ENCODE measurements around the gene SKI. TPM values are rescaled to one million over a fixed set of nuclear protein-coding genes. Genes with fewer than 3 reads are reported as not detected.

Gene SKI
- total and polyA plus RNA-seq, 2 of the 4 experiments (the other 2 are of a cell fraction), result 2.3 to 20.1 TPM

DNA sequence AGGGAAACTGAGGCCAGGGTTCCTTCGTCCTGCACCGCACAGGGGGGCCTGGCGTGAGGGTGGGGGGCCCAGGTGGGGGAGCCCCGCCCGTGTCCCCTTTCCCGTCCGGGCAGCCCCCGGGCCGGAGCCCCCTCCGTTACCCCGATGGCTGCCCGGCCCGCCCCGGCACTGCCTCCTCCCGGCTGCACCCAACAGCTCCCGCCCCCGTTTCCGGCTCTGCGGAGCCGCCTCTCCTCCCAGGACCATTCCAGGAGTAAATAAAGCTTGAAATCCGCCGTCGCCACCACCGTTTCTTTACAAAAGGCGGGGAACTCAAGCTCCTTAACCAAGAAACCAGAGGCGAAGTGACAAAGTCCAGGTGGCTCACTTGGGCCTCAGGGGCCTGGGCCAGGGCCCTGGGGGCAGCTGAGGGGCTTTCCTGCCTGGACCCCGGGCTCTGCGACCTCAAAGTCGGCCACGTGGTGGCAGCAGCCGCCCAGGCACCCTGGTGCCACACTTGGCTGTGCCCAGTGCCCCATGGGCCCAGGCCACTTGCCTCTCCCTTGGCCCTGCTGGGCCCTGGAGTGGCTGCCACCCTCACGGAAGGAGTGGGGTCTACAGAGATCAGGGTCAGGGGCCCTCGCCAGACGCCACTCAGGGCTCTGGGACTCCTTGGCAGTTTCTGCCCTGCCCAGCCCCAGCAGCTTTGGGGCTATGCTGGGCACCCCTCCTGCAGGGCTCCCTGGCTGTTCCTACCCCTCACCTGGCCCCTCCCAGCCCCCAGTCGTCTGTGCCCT is 33.0 kb upstream of the SKI start:
- H3K4me1 ChIP-seq (ENCODE audit: control insufficient read depth, insufficient read depth, low read length), result peaks cover 32% of the 10 kb centered on the region
- H3K4ac ChIP-seq (ENCODE audit: low read depth, low read length), result peak overlapping the region; percentile 98
- no peak overlapping the region; the same call in 2 of the 3 replicates for H2BK15ac ChIP-seq (ENCODE audit: low read depth, low read length)
- 0 out of 2 replicates have a peak, but pooled peaks cover 6% of the 10 kb centered on the region for H4K20me1 ChIP-seq (ENCODE audit: insufficient read depth, low read length)
- intact Hi-C loops (cut with micrococcal nuclease), result loop anchor here (1.0 to 5.0 kb wide), 2 partner anchors 117 to 186 kb away; no protein-coding TSS in a partner anchor
- no peaks in the 10 kb centered on the region for H3K9me3 ChIP-seq (ENCODE audit: control insufficient read depth, insufficient read depth, low read length)
- peak overlapping the region; percentile 95; the same call in 1 of the 2 replicates for H3K14ac ChIP-seq (replicated peaks; ENCODE audit: low read depth, low read length)
- H2BK5ac ChIP-seq (ENCODE audit: low read depth, low read length, poor library complexity, severe bottlenecking), result peak overlapping the region; percentile 89
- peak; percentile 80 for ATAC-seq (ENCODE audit: low read depth)
- in situ Hi-C loops (cut with MboI; ENCODE audit: low sequenced_read_pairs), result loop anchor here (5.0 to 25.0 kb wide), 3 partner anchors 37 to 342 kb away; partner anchors contain the start of genes HES5 and PANK4
- H3K9ac ChIP-seq (ENCODE audit: low read depth, low read length), result peak overlapping the region; percentile 85
- H2AK9ac ChIP-seq (replicated peaks; ENCODE audit: low read depth, low read length, poor library complexity), result peak overlapping the region; percentile 97
- WGBS, 2 experiments (ENCODE audit: extremely low coverage in 2 of 2, insufficient read length in 1 of 2), result 1% methylated on average over 23 of the region's 35 CpGs; no CpG with 5 or more reads in 1 of the 2 experiments
- 0 out of 2 replicates have a peak, but pooled peaks cover 2% of the 10 kb centered on the region for H3K9me1 ChIP-seq (ENCODE audit: insufficient read depth, low read length)
- no peaks in the 10 kb centered on the region for H3K27me3 ChIP-seq (ENCODE audit: control insufficient read depth, insufficient read depth, low read length)
- DNase-seq, result peak; percentile 77
- dilution Hi-C loops (cut with HindIII; ENCODE audit: low sequenced_read_pairs, unreplicated experiment), result no loop called here
- peak overlapping the region; percentile 83 for H3K4me2 ChIP-seq (ENCODE audit: low read depth, low read length)
- H2BK20ac ChIP-seq (ENCODE audit: low read depth, low read length), result peak overlapping the region; percentile 89; the same call in 1 of the 2 replicates
- peaks cover 5 to 45% of the 10 kb centered on the region in 2 experiments; a peak in 3 of 4 replicates for H3K79me1 ChIP-seq (ENCODE audit: low read depth in 1 of 2, low read length in 2 of 2)
- peak overlapping the region; percentile 87 for H4K91ac ChIP-seq (ENCODE audit: insufficient read depth, low read depth, low read length)
- H4K8ac ChIP-seq (ENCODE audit: low read depth in 2 of 2, low read length in 2 of 2), result peak overlapping the region; percentile 22 to 97; a peak in 3 of 4 replicates
- no TSS peak for BruUV-seq (replicated peaks)
- no peaks in the 10 kb centered on the region; the same call in 1 of the 2 replicates for H3K36me3 ChIP-seq (ENCODE audit: control insufficient read depth, insufficient read depth, low read length)
- H4K5ac ChIP-seq (ENCODE audit: low read depth, low read length), result peak overlapping the region; percentile 87
- CTCF ChIA-PET, result interaction anchor here (0.6 to 2.4 kb wide), 12 partner anchors 14 to 196 kb away, joined by 3 to 51 read pairs (median 4); partner anchors contain the start of genes MORN1 and RER1
- peak overlapping the region; percentile 96 for H3K56ac ChIP-seq (ENCODE audit: extremely low read depth, insufficient read depth, low read length)
- peak overlapping the region; percentile 95 for H3K27ac ChIP-seq (ENCODE audit: insufficient read depth, low read length)
- peak overlapping the region; percentile 97 for H2AFZ ChIP-seq (replicated peaks; ENCODE audit: low read length, poor library complexity)
- H3K4me3 ChIP-seq (ENCODE audit: insufficient read depth, low read depth, low read length), result peak overlapping the region; percentile 57
- H2BK120ac ChIP-seq (ENCODE audit: low read depth, low read length), result peak overlapping the region; percentile 96
- no peak overlapping the region for H3K23ac ChIP-seq (ENCODE audit: low read depth, low read length)
- H2AK5ac ChIP-seq (ENCODE audit: low read depth, low read length), result peak overlapping the region; percentile 69; the same call in 1 of the 2 replicates
- peak overlapping the region; percentile 63; the same call in 1 of the 2 replicates for H3K18ac ChIP-seq (ENCODE audit: low read depth, low read length)
- POLR2A ChIA-PET (ENCODE audit: unreplicated experiment), result interaction anchor here (0.6 to 0.9 kb wide), 3 partner anchors 10 to 212 kb away, joined by 3 read pairs; no protein-coding TSS in a partner anchor
- peak; percentile 16 for TF ChIP-seq RCOR1 (IDR thresholded peaks at IDR 0.05; ENCODE audit: insufficient replicate concordance, low read length)
- TF ChIP-seq RFX5 (IDR thresholded peaks at IDR 0.05; ENCODE audit: low read depth, low read length), result no peak
- TF ChIP-seq NFE2L2 (IDR thresholded peaks at IDR 0.05; ENCODE audit: low read depth, low read length), result no peak
- TF ChIP-seq, protein P1, sequence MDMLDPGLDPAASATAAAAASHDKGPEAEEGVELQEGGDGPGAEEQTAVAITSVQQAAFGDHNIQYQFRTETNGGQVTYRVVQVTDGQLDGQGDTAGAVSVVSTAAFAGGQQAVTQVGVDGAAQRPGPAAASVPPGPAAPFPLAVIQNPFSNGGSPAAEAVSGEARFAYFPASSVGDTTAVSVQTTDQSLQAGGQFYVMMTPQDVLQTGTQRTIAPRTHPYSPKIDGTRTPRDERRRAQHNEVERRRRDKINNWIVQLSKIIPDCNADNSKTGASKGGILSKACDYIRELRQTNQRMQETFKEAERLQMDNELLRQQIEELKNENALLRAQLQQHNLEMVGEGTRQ (IDR thresholded peaks at IDR 0.05; ENCODE audit: low read depth, low read length), result no peak
- peak; percentile 61 for TF ChIP-seq MAZ (IDR thresholded peaks at IDR 0.05; ENCODE audit: borderline replicate concordance, low read depth, low read length)
- TF ChIP-seq RAD21 (IDR thresholded peaks at IDR 0.05; ENCODE audit: low read length), result peak; percentile 98
- no peak for TF ChIP-seq MAFK (IDR thresholded peaks at IDR 0.05; ENCODE audit: low read depth, low read length)
- TF ChIP-seq CEBPB (IDR thresholded peaks at IDR 0.05; ENCODE audit: low read depth, low read length), result no peak
- TF ChIP-seq SMC3 (IDR thresholded peaks at IDR 0.05; ENCODE audit: low read depth, low read length), result peak; percentile 94
- TF ChIP-seq, protein P2, sequence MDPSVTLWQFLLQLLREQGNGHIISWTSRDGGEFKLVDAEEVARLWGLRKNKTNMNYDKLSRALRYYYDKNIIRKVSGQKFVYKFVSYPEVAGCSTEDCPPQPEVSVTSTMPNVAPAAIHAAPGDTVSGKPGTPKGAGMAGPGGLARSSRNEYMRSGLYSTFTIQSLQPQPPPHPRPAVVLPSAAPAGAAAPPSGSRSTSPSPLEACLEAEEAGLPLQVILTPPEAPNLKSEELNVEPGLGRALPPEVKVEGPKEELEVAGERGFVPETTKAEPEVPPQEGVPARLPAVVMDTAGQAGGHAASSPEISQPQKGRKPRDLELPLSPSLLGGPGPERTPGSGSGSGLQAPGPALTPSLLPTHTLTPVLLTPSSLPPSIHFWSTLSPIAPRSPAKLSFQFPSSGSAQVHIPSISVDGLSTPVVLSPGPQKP (IDR thresholded peaks at IDR 0.05; ENCODE audit: borderline replicate concordance, low read depth, low read length), result no peak
- TF ChIP-seq POLR2A (IDR thresholded peaks at IDR 0.05; ENCODE audit: low read depth, low read length), result peak; percentile 19; the same call in 1 of the 2 replicates
- no peak for TF ChIP-seq CHD1 (IDR thresholded peaks at IDR 0.05; ENCODE audit: low read depth, low read length)
- TF ChIP-seq BHLHE40 (IDR thresholded peaks at IDR 0.05; ENCODE audit: low read depth, low read length), result no peak
- 0 out of 2 replicates have a peak, but pooled peaks have one; percentile 14 for TF ChIP-seq MXI1 (IDR thresholded peaks at IDR 0.05; ENCODE audit: borderline replicate concordance, low read depth, low read length)
- no peak for TF ChIP-seq FOS (IDR thresholded peaks at IDR 0.05; ENCODE audit: low read depth, low read length)
